GM18526 (cell line): ENCODE results near the gene SLC23A2.

Source experiments
- POLR2A ChIP-seq: IDR thresholded peaks from 3 replicates; pipeline ENCODE4 v1.6.1; 2011; ENCODE audit not compliant: insufficient read length; ENCODE audit errors: extremely low read depth

SLC23A2 gene

DNA sequence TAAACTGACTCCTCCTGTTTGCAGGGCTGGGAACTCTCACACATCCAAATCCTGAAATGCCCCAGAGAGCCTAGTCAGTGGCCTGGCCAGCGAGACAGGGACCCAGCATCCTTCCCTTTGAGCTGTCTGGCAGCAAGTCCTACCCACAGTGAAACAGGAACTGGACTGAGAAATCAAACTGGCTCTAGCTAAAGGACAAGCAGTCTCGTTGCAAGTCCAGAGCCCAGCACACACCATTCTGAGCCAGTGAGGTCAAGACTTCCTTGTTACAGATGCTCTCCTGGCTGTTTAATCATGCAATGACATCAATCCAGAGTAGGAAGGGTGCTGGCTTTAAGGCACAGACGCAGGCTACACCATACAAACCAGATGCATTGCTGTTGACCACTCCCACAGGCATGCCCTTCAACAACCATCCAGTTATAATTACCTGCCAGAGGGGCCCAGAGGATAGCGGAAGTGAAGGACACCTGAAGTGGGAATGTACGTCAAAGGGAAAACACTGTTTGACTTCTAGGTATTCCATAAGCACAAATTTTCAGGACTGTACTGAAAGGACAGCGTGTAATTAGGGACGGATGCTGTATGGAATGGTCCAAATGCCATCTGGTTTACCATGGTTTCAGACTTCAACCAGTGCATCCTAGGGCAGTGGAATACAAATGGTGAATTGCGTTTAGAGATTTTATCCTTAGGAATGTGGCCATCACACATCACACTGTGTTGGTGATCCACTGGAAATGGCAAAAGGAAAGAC lies 114.4 kb downstream of the SLC23A2 start:
- TF ChIP-seq POLR2A: no peak

DNA sequence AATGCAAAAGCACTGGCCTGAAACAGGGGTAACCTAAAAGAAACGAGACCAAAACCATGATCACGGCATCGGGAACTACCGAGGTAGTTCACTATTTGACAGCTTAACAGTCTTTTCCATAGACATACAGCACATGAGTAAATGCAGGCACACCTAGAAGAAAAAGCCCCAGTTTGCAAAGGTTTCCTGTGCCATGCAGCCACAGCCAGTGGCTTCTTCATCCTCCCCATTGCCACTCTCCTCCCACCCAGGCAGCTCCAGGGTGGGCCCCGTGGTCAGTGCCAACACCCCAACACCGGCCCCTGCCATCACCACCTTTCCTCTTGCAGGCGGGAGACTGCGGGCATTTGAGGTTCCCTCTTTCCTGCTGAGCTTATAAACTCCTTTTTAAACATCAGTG lies 115.4 kb downstream of the SLC23A2 start:
- no peak for TF ChIP-seq POLR2A

GRCh38 chr20:4883546-4883945 lies 117.8 kb downstream of the SLC23A2 start:
- no peak for TF ChIP-seq POLR2A

- TF ChIP-seq POLR2A: no peak
These were observed 118.3 kb downstream of the SLC23A2 start for GRCh38 chr20:4883051-4883450.

GRCh38 chr20:4881006-4881730 lies 120.1 kb downstream of the SLC23A2 start:
- no peak for TF ChIP-seq POLR2A

- TF ChIP-seq POLR2A: no peak
These were observed 121.3 kb downstream of the SLC23A2 start for GRCh38 chr20:4880051-4880450.

GRCh38 chr20:4876731-4877130 lies 124.6 kb downstream of the SLC23A2 start:
- TF ChIP-seq POLR2A: no peak

DNA sequence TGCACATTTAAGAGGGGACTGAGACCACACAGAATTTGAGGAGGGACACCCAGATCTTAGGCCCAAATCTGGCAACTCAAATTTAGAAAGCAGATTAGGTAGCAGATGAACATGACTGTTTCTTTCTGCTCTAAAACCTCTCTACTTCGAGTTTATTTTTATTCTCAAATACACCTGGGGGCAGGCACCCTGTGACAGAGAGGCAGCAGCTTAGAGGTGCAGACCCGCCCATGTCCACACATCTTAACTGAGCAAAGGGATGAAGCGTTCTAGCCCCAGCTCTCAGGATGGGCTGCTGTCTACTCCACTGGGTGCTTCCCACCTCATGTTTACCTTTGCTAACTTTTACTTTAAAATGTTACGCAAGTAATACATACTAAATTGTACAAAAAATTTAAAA lies 125.0 kb downstream of the SLC23A2 start:
- no peak for TF ChIP-seq POLR2A

DNA sequence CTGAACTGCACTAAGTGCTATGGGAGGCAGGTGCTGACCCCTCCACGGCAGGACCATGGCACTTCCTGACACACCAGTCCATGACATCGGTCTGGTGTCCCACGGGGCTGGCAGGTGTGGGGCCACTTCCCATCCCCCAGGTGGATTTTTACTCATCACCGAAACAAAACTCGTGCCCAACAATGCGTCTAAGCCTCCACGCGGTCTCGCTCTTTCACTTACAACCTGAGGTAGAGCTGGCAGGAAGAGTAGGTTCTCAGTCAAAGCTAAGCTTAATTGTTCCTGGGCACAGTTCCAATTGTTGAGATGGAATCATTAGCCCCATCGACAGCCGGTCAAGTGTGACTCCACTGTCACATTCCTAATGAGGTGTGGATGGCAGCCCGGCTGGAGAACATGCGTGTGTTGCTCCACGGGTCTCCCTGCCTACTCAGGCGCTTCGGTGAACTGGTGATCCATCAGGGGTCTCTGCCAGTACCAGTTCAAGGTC lies 125.7 kb downstream of the SLC23A2 start:
- no peak for TF ChIP-seq POLR2A

DNA sequence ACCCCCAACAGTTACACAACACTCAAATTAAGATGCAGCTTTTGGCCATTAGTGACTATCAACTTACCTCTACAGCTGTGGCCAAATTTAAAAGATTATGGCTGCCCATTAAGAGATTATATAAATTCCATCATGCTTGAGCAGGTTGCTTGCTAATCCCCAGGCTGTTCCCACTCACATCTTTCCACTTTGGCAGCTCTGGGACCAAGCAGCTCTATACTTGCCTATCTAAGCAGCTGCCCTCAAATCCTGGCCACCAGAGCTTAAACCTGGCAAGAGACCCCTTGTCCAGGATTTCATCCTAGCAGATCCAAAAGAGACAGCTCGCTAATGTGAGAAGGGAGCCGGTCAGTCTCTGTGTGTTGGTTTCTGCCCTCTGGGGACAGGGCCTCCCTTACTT lies 127.9 kb downstream of the SLC23A2 start:
- no peak for TF ChIP-seq POLR2A

GRCh38 chr20:4871486-4871885 lies 129.8 kb downstream of the SLC23A2 start:
- TF ChIP-seq POLR2A: no peak

DNA sequence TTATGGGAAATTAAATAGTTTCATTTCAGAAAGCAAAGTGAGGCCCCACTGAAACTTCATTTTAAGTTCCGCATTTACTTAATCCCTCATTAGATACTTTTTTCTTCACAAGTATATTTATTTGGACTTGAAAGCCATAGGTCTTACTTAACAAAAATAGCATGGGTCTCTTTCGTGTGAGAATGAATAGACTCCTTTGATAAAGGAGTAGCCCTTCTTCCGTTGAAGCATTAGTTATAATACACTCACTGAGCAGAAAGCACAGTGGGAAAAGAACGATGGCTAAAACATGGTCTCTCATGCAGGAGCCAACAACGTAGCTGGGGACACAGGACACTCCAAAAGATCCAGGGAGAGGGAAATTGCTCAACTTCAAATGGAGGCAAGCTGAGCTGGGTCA lies 130.4 kb downstream of the SLC23A2 start:
- no peak for TF ChIP-seq POLR2A

- TF ChIP-seq POLR2A: no peak
These were observed 131.8 kb downstream of the SLC23A2 start for GRCh38 chr20:4869290-4870193.

- no peak for TF ChIP-seq POLR2A
These were observed 134.3 kb downstream of the SLC23A2 start for GRCh38 chr20:4867051-4867450.

DNA sequence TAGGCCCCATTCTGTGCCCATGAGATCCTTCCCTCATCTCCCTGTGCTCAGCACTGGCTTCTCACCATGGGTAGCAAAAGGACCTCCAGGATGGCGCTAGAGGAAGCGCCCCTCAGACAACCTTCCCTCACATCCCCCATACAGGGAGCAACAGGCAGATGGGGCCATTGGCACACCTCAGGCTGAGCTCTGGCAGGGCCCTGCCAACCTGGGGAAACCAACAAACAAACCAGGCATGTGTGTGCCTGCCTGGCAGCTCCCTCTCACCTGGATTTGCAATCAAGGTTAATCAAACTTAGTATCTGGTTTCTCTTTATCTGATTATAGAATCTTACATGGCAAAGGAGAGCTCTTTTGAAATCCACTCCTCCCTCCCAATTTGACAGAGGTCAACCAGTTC lies 134.9 kb downstream of the SLC23A2 start:
- no peak for TF ChIP-seq POLR2A
